DMS114 treated with DMSO at 0.1 percent for 48 hours (cell line): ENCODE results near the gene ZDHHC11.
"Not testable (repeated sequence)": the region's sequence is repeated elsewhere in the genome, so short reads cannot be mapped to it uniquely, and the experiment has no call there.

ENCODE experiments used
- DNase-seq: peaks from one replicate; lab custom pipeline; 2025; ENCODE audit not compliant: unreplicated experiment; lab: John Stamatoyannopoulos, UW

ZDHHC11 gene

GRCh38 chr5:816176-816575 is 34.6 kb downstream of the ZDHHC11 start:
- no peak for DNase-seq

DNA sequence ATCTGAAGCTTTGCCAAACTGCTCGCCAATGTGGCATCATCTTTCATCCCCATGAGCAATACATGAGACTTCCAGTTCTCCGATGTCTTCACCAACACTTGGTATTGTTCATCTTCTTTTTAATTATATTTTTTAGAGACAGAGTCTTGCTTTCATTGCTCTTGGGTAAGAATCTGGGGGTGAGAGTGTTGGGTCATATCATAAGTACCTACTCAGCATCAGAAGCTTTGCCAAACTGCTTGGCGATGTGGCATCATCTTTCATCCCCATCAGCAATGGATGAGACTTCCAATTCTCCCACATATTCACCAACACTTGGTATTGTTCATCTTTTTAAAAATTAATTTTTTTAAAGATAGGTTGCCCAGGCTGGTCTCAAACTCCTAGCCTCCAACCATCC is 35.3 kb downstream of the ZDHHC11 start:
- DNase-seq = no peak

GRCh38 chr5:813575-813974 is 37.2 kb downstream of the ZDHHC11 start:
- DNase-seq = not testable (repeated sequence)

GRCh38 chr5:811384-811783 is 39.4 kb downstream of the ZDHHC11 start:
- not testable (repeated sequence) for DNase-seq

DNA sequence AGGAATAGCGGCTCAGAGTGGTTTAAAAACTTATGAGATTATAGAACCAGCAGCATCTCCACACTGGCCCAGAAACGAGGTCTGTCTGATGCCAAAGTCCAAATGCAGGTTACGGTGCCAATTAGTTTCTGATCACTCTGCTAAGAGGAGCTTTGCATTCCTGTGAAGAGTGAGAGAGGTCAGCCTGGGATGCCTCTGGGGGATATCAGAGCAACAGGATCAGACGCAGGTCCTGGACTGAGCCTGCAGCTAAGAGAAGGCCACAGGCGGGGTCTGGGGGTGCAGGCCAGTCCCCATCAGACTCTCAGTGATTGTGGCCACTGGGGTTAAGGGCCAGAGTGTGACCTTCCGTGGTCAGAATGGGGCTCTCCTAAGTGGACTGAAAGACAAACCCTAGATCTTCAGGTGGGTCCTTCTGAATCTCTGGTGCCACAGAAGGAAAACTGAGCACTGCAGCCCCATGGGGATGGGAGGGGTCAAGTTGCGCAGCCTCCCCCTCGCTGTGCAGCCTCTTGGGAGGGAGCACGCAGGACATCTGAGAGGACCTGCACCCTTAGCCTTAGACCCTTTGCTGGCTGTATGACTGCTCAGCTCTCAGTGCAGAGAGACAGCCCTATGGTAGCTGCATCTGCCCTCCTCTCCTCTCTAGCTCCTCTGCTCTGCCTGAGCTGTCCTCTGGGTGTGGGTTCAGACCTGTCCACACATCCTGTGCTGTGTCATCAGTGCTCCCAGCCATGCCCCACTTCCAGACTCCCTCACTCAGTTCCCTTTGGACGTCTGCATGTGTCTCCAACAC is 42.9 kb downstream of the ZDHHC11 start:
- not testable (repeated sequence) for DNase-seq

GRCh38 chr5:801472-801871 is 49.3 kb downstream of the ZDHHC11 start:
- no peak for DNase-seq

- DNase-seq = not testable (repeated sequence)
Observed at GRCh38 chr5:801055-801454, 49.7 kb downstream of the ZDHHC11 start.

GRCh38 chr5:798505-799138 is 52.2 kb downstream of the ZDHHC11 start:
- DNase-seq = not testable (repeated sequence)

DNA sequence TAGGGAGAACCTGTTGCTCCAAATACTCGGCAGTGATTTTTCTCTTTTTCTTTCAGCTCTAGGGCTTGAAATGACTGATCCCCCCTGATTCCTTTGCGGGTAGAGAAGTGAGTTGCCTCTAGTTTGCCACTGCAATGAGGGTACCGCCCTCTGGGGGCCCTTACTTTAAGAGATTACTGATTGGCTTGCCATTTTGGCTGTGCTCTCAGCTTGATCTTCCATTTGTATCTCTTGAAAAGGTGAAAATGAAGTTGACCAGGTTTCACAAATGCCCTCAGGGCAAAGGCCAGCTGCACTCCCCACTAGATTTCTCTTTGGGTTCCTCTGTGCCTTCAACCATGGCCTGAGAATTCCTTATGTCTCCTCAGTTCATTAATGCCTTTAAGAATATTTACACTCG is 52.8 kb downstream of the ZDHHC11 start:
- not testable (repeated sequence) for DNase-seq

- not testable (repeated sequence) for DNase-seq
Observed at GRCh38 chr5:795873-796272, 54.9 kb downstream of the ZDHHC11 start.

DNA sequence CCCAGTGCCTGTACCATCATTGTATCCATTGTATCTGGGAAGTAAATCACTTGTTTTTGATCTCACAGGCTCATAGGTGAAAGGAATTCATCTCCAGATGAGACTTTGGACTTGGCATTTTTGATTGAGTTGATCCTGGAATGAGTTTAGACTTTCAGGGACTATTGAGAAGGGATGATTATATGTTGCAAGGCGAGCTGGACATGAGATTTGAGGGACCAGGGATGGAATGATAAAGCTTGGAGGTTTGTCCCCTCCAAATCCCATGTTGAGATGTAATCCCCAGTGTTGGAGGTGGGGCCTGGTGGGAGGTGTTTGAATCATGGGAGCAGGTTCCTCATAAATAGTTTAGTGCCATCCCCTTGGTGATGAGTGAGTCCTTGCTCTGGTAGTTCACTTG is 55.8 kb downstream of the ZDHHC11 start:
- not testable (repeated sequence) for DNase-seq

DNA sequence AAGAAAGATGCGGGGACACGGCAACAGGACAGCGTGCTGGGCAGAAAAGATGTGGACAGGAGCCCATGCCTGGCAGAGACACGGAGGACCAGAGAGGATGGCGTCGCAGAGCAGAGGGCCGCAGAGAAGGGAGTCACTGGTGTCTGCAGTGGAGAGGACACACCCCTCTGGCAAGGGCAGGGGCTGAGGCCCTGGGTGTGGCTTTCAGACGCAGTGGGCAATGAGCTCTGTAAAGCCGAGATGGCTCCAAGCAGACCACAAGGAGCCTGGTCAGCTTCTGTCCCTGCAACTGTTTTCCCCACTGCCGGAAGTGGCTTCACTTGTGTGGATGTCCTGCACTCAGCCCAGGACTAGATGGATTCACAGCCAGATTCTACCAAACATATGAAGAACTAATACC is 62.1 kb downstream of the ZDHHC11 start:
- not testable (repeated sequence) for DNase-seq

DNA sequence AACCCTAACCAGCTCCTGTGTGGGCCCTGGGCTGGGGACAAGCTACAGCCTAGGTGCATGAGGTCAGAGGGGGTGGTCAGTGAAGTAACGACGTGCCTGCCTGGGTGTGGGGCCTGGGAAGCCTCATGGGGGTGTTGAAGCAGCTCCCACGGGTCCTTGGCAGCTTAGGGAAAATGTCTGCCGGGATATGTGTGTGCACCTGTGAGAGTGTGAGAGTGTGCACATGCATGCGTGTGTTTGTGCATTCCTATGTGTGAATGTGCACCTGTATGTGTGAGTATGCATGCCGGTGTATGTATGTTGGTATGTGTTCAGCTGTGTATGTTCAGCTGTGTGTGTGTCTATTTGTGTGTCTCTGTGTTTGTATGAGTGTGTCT is 62.9 kb downstream of the ZDHHC11 start:
- DNase-seq = not testable (repeated sequence)

DNA sequence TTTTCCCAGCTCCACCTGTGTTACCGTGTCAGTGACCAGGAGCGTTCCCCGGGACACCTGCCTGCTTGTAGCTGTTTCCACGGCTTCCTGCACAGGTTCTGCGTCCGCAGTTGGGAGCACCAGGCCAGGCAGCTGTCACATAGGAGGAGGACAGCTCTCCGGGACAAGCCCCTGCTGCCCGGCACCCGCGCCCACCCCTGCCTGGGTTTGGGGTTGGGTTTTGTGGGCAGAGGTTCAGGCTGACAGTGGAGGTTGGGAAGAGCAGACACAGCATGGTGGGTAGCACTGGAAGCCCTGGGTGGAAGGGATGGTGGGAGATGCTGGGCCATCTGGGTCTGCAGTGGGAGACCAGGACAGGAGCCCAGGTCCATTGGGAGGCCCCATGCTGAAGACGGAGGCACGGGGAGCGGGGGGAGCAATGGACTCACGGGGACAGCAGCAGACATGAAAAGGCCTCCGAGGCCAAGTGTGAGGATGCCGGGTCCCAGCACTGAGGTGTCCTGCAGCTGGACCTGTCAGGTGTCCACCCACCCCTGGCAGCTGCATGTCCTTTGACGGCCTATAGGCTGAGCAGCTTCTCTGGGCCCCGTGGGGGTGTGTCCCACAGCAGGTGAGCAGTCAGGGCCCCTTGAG is 63.4 kb downstream of the ZDHHC11 start:
- DNase-seq = not testable (repeated sequence)

DNA sequence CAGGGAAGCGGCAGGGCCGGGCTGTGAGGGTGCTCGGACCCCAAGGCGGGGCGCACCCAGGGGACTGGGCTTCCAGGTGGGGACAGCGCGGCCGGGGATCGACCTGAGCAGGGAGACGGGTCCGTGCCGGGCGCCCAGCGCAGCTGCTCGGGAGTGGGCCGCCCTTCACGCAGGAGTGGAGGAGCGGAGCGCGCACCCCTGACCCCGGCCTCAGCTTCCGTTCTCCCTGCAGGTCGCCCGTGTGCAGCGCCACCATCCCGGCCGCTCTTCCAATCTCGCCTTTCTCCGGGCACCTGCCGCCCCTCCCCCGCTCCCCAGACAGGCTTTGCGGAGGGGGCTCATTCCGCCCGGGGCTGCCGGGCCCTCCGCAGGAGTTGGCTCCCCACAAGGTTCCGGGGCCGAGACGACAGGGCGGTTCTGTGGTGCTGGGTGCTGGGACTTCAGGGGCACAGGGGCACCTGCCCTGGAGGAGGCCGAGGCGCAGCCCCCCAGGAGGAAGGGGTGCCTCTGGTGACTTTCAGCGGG is 65.5 kb downstream of the ZDHHC11 start:
- not testable (repeated sequence) for DNase-seq

- DNase-seq = not testable (repeated sequence)
Observed at GRCh38 chr5:784428-785177, 66.2 kb downstream of the ZDHHC11 start, which contains the start of gene ZDHHC11B. Gene ZDHHC11B, minus strand, starts transcription at chr5:784729. Its CDS starts 17,810 bp downstream, at chr5:766919.

DNA sequence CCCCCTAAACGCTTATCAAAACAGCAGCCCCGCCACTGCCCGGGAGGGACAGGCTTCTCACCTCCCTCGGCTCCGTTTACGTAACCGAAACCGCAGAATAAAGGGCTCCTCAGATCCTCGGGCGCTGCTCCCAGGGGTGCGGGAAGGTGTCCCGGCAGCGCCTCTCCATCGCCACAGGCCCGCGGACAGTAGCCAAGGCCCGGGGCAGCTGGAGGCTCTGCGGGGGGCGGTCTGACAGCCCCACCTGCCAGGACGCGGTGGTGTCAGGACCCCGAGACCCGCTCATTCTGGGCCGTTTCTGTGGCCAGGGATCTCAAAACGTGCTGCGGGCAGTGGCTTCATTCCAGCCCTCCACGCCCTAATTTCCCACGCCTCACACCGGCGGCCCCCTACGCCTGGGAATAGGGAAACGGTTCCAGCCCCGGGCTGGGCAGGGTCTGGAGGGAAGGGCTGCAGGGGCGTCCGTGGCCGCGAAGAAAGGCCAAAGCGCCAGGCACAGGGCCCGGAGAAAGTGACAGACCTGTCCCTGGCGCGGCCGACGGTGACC is 66.8 kb downstream of the ZDHHC11 start:
- DNase-seq = not testable (repeated sequence)

DNA sequence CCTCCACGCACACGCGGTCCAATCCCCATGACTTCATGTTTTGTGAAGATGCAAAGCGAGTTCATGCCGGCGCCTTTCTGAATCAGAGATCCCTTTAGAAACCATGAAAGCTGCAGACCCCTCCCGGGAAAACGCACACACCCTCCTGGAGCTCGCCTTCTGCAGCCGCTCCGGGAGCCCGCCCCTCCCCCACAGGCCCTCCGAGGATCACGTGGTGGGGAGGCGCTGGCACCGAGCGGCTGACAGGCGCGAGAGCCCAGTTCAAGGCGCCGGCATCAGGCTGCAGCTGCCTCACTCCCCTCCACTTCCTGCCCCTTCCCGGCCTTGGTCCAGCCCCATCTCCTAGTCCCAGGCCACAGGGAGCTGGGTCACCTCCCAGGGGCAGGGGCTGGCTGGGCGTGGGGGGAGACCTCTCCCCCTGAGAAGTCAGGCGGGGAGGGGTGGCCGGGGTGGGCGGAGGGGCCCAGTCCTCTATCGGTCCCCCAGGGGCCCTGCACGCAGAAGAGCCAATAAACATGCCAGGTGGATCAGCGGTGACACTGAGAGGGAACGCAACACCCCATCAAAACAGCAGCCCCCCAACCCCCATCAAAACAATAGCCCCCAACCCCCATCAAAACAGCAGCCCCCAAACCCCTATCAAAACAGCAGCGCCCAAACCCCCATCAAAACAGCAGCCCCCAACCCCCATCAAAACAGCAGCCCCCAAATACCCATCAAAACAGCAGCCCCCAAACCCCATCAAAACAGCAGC is 67.6 kb downstream of the ZDHHC11 start:
- not testable (repeated sequence) for DNase-seq

- DNase-seq = not testable (repeated sequence)
Observed at GRCh38 chr5:782356-782755, 68.4 kb downstream of the ZDHHC11 start.

DNA sequence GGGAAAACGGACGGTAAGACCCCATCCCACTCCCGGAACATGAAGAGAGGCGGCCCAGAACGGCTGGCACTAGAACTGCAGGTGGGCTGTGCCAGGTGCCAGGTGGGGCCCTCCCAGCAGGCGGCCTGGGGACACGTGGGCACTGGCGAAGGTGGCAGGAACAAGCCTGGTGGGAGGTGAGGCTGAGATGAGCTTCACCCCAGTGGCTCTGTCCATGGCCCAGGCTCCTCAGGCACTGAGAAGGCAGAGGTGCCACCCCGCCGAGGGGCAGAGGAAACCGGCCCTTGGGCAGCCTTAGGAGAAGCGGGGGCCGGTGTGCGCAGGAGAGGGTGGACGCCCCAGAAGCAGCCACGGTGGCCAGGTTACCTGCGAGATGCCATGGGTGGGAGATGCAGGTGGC is 70.2 kb downstream of the ZDHHC11 start:
- not testable (repeated sequence) for DNase-seq
